SK-N-SH treated with all-trans-retinoic acid at 6 μM for 48 hours (cell line): ENCODE data around the gene CTXN3.

Experiments
- ATAC-seq: fragments of 200-7000 bp; cut with Tn5 transposase; 3 replicates; pipeline ENCODE4 v1.9.1; 2020; ENCODE audit warnings: mild to moderate bottlenecking, moderate library complexity
- ARNTL ChIP-seq: fragments of 450-650 bp; formaldehyde crosslinking; IDR thresholded peaks from 2 replicates; pipeline ENCODE4 v1.5.0; 2020; ENCODE audit warnings: low read depth, mild to moderate bottlenecking, moderate library complexity, borderline replicate concordance
- BACH2 ChIP-seq: fragments of 250-450 bp; sonication (Bioruptor Pico); IDR thresholded peaks from 2 replicates; pipeline ENCODE4 v1.9.0; 2021; ENCODE audit warnings: mild to moderate bottlenecking, borderline replicate concordance
- CSDC2 ChIP-seq: fragments of 250-450 bp; sonication (Bioruptor Pico); IDR thresholded peaks from 2 replicates; pipeline ENCODE4 v1.5.0; 2020; ENCODE audit warnings: mild to moderate bottlenecking, moderate library complexity
- ESRRG ChIP-seq: fragments of 250-450 bp; sonication (Bioruptor Pico); IDR thresholded peaks from 2 replicates; pipeline ENCODE4 v1.6.1; 2021; ENCODE audit warnings: mild to moderate bottlenecking
- GLIS3 ChIP-seq: fragments of 250-450 bp; sonication (Bioruptor Pico); IDR thresholded peaks from 2 replicates; pipeline ENCODE4 v1.5.0; 2020; ENCODE audit warnings: mild to moderate bottlenecking, moderate library complexity
- OSR1 ChIP-seq: fragments of 250-450 bp; sonication (Bioruptor Pico); IDR thresholded peaks from 2 replicates; pipeline ENCODE4 v1.8.0; 2022; ENCODE audit warnings: moderate library complexity, mild to moderate bottlenecking, inconsistent platforms
- RARB ChIP-seq: fragments of 250-450 bp; sonication (Bioruptor Pico); IDR thresholded peaks from 2 replicates; pipeline ENCODE4 v1.8.0; 2021; ENCODE audit warnings: mild to moderate bottlenecking, moderate library complexity
- SNAI2 ChIP-seq: fragments of 250-450 bp; sonication (Bioruptor Pico); IDR thresholded peaks from 2 replicates; pipeline ENCODE4 v1.5.0; 2020; ENCODE audit warnings: mild to moderate bottlenecking, moderate library complexity
- TCF4 ChIP-seq: fragments of 250-450 bp; sonication (Bioruptor Pico); IDR thresholded peaks from 2 replicates; pipeline ENCODE4 v1.8.0; 2021; ENCODE audit warnings: mild to moderate bottlenecking, moderate library complexity, borderline replicate concordance
- TOX ChIP-seq: fragments of 250-450 bp; sonication (Bioruptor Pico); IDR thresholded peaks from 2 replicates; pipeline ENCODE4 v1.8.0; 2021; ENCODE audit warnings: mild to moderate bottlenecking, moderate library complexity, borderline replicate concordance
- ZC3H10 ChIP-seq: fragments of 250-450 bp; sonication (Bioruptor Pico); IDR thresholded peaks from 2 replicates; pipeline ENCODE4 v1.5.1; 2021; ENCODE audit warnings: mild to moderate bottlenecking, moderate library complexity
- ZFP3 ChIP-seq: fragments of 250-450 bp; sonication (Bioruptor Pico); IDR thresholded peaks from 2 replicates; pipeline ENCODE4 v1.5.0; 2020; ENCODE audit warnings: mild to moderate bottlenecking, moderate library complexity
- ZNF565 ChIP-seq: fragments of 450-650 bp; formaldehyde crosslinking; conservative IDR thresholded peaks from 2 replicates; pipeline ENCODE4 v1.5.0; 2020; ENCODE audit warnings: low read depth, mild to moderate bottlenecking, moderate library complexity
- ZNF70 ChIP-seq: fragments of 450-650 bp; formaldehyde crosslinking; IDR thresholded peaks from 2 replicates; pipeline ENCODE4 v1.5.0; 2020; ENCODE audit warnings: mild to moderate bottlenecking, moderate library complexity
- ZNF8 ChIP-seq: fragments of 450-650 bp; formaldehyde crosslinking; IDR thresholded peaks from 2 replicates; pipeline ENCODE4 v1.5.0; 2020; ENCODE audit warnings: mild to moderate bottlenecking, moderate library complexity
- TF ChIP-seq, protein P1 (sequence below): fragments of 250-450 bp; sonication (Bioruptor Pico); IDR thresholded peaks from 2 replicates; pipeline ENCODE4 v1.5.1; 2020; ENCODE audit warnings: low read depth, mild to moderate bottlenecking, moderate library complexity
- TF ChIP-seq, protein P2 (sequence below): fragments of 250-450 bp; sonication (Bioruptor Pico); IDR thresholded peaks from 2 replicates; pipeline ENCODE4 v1.8.0; 2020; ENCODE audit warnings: mild to moderate bottlenecking, moderate library complexity, borderline replicate concordance
- TF ChIP-seq, protein P3 (sequence below): fragments of 250-450 bp; sonication (Bioruptor Pico); IDR thresholded peaks from 2 replicates; pipeline ENCODE4 v1.5.1; 2021; ENCODE audit warnings: mild to moderate bottlenecking, moderate library complexity
- TF ChIP-seq, protein P4 (sequence below): fragments of 250-450 bp; sonication (Bioruptor Pico); IDR thresholded peaks from 2 replicates; pipeline ENCODE4 v1.5.0; 2020; ENCODE audit warnings: mild to moderate bottlenecking, moderate library complexity
- TF ChIP-seq, protein P5 (sequence below): fragments of 250-450 bp; sonication (Bioruptor Pico); IDR thresholded peaks from 2 replicates; pipeline ENCODE4 v1.8.0; 2021; ENCODE audit warnings: low read depth, mild to moderate bottlenecking, moderate library complexity, borderline replicate concordance

The CTXN3 gene

DNA sequence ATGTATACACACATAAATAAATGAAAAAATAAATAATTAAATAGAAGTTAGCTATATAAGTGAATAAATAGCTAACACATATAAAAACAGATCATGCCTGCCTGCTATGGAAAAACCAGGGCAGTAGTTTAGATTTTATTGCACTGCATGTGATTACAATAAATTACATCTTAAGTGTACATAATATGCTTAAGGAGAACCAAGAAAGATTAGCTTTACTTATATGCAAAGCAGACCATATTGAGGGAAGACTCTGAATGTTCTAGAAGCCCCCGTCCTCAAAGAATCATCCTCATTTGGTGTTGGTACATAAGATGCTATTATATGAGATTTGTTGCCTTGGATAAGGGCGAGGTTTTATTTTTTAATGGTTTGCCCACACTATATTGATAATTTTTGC lies 5.9 kb upstream of the CTXN3 start (continued):
- TF ChIP-seq, protein P1, sequence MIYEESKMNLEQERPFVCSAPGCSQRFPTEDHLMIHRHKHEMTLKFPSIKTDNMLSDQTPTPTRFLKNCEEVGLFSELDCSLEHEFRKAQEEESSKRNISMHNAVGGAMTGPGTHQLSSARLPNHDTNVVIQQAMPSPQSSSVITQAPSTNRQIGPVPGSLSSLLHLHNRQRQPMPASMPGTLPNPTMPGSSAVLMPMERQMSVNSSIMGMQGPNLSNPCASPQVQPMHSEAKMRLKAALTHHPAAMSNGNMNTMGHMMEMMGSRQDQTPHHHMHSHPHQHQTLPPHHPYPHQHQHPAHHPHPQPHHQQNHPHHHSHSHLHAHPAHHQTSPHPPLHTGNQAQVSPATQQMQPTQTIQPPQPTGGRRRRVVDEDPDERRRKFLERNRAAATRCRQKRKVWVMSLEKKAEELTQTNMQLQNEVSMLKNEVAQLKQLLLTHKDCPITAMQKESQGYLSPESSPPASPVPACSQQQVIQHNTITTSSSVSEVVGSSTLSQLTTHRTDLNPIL (CRISPR knock-in tag): no peak
- TF ChIP-seq TCF4 (CRISPR knock-in tag) (no peak), SNAI2 (CRISPR knock-in tag) (no peak)
- TF ChIP-seq, all 23 proteins: peak for 0

DNA sequence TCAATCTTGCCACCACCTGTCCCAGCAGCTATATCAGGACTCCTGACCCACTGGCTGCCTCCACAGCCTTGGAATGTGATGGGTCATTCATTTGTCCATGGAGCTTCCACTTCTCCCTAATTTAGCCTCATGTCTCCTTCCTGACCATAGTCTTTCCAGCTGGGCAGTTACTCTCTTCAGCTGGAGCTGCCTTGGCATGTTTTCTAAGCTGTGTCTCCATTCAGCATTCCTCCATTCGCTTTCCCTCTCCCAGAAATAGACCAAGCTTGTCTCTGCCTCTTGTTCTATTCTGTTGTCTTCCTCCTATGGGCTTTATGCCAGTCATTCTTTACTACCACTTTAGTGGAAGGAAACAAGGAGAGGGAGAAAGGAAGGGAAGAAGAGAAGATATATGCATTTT lies 5.3 kb upstream of the CTXN3 start:
- ATAC-seq: no peak
- no peak for TF ChIP-seq BACH2
- TF ChIP-seq ZC3H10: no peak
- TF ChIP-seq CSDC2: no peak
- TF ChIP-seq, protein P2, sequence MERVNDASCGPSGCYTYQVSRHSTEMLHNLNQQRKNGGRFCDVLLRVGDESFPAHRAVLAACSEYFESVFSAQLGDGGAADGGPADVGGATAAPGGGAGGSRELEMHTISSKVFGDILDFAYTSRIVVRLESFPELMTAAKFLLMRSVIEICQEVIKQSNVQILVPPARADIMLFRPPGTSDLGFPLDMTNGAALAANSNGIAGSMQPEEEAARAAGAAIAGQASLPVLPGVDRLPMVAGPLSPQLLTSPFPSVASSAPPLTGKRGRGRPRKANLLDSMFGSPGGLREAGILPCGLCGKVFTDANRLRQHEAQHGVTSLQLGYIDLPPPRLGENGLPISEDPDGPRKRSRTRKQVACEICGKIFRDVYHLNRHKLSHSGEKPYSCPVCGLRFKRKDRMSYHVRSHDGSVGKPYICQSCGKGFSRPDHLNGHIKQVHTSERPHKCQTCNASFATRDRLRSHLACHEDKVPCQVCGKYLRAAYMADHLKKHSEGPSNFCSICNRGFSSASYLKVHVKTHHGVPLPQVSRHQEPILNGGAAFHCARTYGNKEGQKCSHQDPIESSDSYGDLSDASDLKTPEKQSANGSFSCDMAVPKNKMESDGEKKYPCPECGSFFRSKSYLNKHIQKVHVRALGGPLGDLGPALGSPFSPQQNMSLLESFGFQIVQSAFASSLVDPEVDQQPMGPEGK (CRISPR knock-in tag): no peak
- TF ChIP-seq TOX (CRISPR knock-in tag): no peak
- no peak for TF ChIP-seq OSR1 (CRISPR knock-in tag)
- no peak for TF ChIP-seq ESRRG (CRISPR knock-in tag)
- TF ChIP-seq, protein P3, sequence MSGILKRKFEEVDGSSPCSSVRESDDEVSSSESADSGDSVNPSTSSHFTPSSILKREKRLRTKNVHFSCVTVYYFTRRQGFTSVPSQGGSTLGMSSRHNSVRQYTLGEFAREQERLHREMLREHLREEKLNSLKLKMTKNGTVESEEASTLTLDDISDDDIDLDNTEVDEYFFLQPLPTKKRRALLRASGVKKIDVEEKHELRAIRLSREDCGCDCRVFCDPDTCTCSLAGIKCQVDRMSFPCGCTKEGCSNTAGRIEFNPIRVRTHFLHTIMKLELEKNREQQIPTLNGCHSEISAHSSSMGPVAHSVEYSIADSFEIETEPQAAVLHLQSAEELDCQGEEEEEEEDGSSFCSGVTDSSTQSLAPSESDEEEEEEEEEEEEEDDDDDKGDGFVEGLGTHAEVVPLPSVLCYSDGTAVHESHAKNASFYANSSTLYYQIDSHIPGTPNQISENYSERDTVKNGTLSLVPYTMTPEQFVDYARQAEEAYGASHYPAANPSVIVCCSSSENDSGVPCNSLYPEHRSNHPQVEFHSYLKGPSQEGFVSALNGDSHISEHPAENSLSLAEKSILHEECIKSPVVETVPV: no peak
- TF ChIP-seq, protein P4, sequence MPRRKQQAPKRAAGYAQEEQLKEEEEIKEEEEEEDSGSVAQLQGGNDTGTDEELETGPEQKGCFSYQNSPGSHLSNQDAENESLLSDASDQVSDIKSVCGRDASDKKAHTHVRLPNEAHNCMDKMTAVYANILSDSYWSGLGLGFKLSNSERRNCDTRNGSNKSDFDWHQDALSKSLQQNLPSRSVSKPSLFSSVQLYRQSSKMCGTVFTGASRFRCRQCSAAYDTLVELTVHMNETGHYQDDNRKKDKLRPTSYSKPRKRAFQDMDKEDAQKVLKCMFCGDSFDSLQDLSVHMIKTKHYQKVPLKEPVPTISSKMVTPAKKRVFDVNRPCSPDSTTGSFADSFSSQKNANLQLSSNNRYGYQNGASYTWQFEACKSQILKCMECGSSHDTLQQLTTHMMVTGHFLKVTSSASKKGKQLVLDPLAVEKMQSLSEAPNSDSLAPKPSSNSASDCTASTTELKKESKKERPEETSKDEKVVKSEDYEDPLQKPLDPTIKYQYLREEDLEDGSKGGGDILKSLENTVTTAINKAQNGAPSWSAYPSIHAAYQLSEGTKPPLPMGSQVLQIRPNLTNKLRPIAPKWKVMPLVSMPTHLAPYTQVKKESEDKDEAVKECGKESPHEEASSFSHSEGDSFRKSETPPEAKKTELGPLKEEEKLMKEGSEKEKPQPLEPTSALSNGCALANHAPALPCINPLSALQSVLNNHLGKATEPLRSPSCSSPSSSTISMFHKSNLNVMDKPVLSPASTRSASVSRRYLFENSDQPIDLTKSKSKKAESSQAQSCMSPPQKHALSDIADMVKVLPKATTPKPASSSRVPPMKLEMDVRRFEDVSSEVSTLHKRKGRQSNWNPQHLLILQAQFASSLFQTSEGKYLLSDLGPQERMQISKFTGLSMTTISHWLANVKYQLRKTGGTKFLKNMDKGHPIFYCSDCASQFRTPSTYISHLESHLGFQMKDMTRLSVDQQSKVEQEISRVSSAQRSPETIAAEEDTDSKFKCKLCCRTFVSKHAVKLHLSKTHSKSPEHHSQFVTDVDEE: no peak
- no peak for TF ChIP-seq ZFP3

DNA sequence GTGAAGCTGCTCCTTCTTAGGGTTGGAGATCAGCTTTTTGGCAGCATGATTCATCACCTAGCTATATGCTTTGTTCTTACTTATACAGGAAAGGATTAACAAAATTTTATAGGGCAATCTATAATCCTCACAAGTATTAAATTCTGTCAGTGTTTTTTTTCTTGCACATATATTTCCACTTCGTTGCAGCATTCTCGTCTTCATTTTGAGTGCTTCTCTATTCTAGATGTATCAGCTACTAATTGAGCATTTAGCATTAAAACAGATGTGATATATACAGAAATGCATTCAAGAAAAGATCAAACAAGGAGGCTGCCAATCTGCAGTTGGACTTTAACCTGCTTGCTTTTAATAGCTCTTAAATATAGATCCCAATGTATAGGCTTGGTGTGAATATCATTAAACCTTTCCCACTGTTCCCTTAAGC lies 3.6 kb upstream of the CTXN3 start:
- TF ChIP-seq, protein P4: no peak
- TF ChIP-seq ZC3H10: no peak
- no peak for TF ChIP-seq GLIS3 (CRISPR knock-in tag)
- no peak for TF ChIP-seq ZNF70 (CRISPR knock-in tag)
- TF ChIP-seq, protein P5, sequence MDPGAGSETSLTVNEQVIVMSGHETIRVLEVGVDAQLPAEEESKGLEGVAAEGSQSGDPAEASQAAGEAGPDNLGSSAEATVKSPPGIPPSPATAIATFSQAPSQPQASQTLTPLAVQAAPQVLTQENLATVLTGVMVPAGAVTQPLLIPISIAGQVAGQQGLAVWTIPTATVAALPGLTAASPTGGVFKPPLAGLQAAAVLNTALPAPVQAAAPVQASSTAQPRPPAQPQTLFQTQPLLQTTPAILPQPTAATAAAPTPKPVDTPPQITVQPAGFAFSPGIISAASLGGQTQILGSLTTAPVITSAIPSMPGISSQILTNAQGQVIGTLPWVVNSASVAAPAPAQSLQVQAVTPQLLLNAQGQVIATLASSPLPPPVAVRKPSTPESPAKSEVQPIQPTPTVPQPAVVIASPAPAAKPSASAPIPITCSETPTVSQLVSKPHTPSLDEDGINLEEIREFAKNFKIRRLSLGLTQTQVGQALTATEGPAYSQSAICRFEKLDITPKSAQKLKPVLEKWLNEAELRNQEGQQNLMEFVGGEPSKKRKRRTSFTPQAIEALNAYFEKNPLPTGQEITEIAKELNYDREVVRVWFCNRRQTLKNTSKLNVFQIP: no peak
- no peak for TF ChIP-seq RARB (CRISPR knock-in tag)
- no peak for TF ChIP-seq CSDC2
- TF ChIP-seq ZNF565: no peak
- TF ChIP-seq, protein P1 (CRISPR knock-in tag): no peak
- TF ChIP-seq ZFP3: no peak
- TF ChIP-seq ZNF8 (CRISPR knock-in tag): no peak
- TF ChIP-seq ARNTL (CRISPR knock-in tag): no peak
- TF ChIP-seq, protein P2 (CRISPR knock-in tag): no peak
- TF ChIP-seq OSR1 (CRISPR knock-in tag): no peak
- no peak for TF ChIP-seq TOX (CRISPR knock-in tag)
- no peak for TF ChIP-seq SNAI2 (CRISPR knock-in tag)
- no peak for TF ChIP-seq BACH2
- no peak for ATAC-seq
